Tibial nerve (tissue), 4 donors: ENCODE measurements around the gene PAGR1.

Experiments used
- EP300 ChIP-seq, 2 donors: sonication (generic); formaldehyde crosslinking; IDR thresholded peaks; one replicate each; pipeline ENCODE4 v1.6.1; 2017; ENCODE audit warnings: antibody characterized with exemption in 2 of 2, mild to moderate bottlenecking in 1 of 2
- POLR2A ChIP-seq, 2 donors: fragments of 450-650 bp; IDR thresholded peaks; one replicate each; pipeline ENCODE4 v1.6.1; 2017; ENCODE audit warnings: antibody characterized with exemption in 2 of 2, mild to moderate bottlenecking in 2 of 2, moderate library complexity in 2 of 2
- TF ChIP-seq, protein P1 (sequence below), 5 experiments: fragments of 200-600 bp in 3 of 5; fragments of 450-650 bp in 2 of 5; sonication (generic) in 3 of 5; IDR thresholded peaks; one replicate each; pipeline ENCODE4 v1.5.1; 2016 to 2019; ENCODE audit warnings: antibody characterized with exemption in 5 of 5, mild to moderate bottlenecking in 3 of 5, moderate library complexity in 2 of 5

DNA sequence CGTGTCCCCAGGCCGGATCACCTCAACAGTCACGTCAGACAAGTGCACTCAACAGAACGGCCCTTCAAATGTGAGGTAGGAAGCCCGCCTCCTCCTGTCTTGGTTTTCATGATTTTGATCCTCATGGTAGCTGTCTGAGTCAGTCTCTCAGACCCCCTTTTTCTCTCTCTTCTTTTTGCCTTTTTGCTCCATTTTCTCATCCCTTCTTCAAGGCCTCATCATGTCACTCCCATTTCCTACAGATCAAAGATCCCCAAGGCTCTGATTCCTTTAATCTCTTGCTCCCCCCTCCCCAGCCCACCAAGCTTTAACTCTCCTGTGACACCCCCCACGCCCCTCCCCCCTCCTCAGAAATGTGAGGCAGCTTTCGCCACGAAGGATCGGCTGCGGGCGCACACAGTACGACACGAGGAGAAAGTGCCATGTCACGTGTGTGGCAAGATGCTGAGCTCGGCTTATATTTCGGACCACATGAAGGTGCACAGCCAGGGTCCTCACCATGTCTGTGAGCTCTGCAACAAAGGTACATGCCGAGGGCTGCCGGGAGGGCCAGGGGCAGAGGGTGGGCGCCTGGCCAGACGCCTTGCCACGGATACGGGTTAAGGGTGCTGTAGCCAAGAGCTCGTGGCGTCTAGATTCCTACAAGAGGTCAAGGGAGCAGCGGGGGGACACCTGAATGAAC lies 7.6 kb upstream of the PAGR1 start:
- TF ChIP-seq, protein P1, sequence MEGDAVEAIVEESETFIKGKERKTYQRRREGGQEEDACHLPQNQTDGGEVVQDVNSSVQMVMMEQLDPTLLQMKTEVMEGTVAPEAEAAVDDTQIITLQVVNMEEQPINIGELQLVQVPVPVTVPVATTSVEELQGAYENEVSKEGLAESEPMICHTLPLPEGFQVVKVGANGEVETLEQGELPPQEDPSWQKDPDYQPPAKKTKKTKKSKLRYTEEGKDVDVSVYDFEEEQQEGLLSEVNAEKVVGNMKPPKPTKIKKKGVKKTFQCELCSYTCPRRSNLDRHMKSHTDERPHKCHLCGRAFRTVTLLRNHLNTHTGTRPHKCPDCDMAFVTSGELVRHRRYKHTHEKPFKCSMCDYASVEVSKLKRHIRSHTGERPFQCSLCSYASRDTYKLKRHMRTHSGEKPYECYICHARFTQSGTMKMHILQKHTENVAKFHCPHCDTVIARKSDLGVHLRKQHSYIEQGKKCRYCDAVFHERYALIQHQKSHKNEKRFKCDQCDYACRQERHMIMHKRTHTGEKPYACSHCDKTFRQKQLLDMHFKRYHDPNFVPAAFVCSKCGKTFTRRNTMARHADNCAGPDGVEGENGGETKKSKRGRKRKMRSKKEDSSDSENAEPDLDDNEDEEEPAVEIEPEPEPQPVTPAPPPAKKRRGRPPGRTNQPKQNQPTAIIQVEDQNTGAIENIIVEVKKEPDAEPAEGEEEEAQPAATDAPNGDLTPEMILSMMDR (IDR thresholded peaks at IDR 0.05), result no peak
- TF ChIP-seq POLR2A (IDR thresholded peaks at IDR 0.05) (no peak), EP300 (IDR thresholded peaks at IDR 0.05) (no peak)
